Activated CD4-positive, alpha-beta T cell treated with anti-CD3 and anti-CD28 coated beads, Interleukin-2, amount 50 U/mL, for 16 hours (primary cell): Measurements from ENCODE around the gene MARCKS.
"Not testable (repeated sequence)": the region's sequence is repeated elsewhere in the genome, so short reads cannot be mapped to it uniquely, and the experiment has no call there.

ENCODE experiments used
- DNase-seq: peaks from one replicate; pipeline ENCODE4 v3.0.0-alpha.2; 2020

The MARCKS gene

GRCh38 chr6:113888493-113888892 lies 31.3 kb downstream of the MARCKS start:
- DNase-seq = no peak

- no peak for DNase-seq
These were observed 31.9 kb downstream of the MARCKS start for GRCh38 chr6:113888956-113889630.

GRCh38 chr6:113893451-113893850 lies 36.3 kb downstream of the MARCKS start:
- DNase-seq = no peak

- no peak for DNase-seq
These were observed 36.7 kb downstream of the MARCKS start for GRCh38 chr6:113893866-113894265.

- DNase-seq = no peak
These were observed 37.8 kb downstream of the MARCKS start for GRCh38 chr6:113894712-113895674.

- no peak for DNase-seq
These were observed 44.3 kb downstream of the MARCKS start for GRCh38 chr6:113901482-113901881.

GRCh38 chr6:113903666-113904330 lies 46.7 kb downstream of the MARCKS start:
- no peak for DNase-seq

GRCh38 chr6:113907102-113907815 lies 50.1 kb downstream of the MARCKS start:
- no peak for DNase-seq

- no peak for DNase-seq
These were observed 51.7 kb downstream of the MARCKS start for GRCh38 chr6:113908801-113909200.

- DNase-seq = peak; percentile 59
These were observed 52.2 kb downstream of the MARCKS start for GRCh38 chr6:113909224-113909856.

GRCh38 chr6:113910285-113910684 lies 53.1 kb downstream of the MARCKS start:
- not testable (repeated sequence) for DNase-seq
